NCI-H1436 (cell line): ENCODE results near the gene ANP32A.
"Not testable (repeated sequence)": the region's sequence is repeated elsewhere in the genome, so short reads cannot be mapped to it uniquely, and the experiment has no call there.

Experiments used
- DNase-seq: peaks from one replicate; lab custom pipeline; 2025; lab: John Stamatoyannopoulos, UW

The ANP32A gene

GRCh38 chr15:68820295-68821189, at the start of gene ANP32A:
Gene ANP32A, minus strand, starts transcription at chr15:68820895. Its CDS starts 144 bp downstream, at chr15:68820751.
- peak; percentile 92 for DNase-seq

GRCh38 chr15:68868296-68868695, 47.6 kb upstream of the ANP32A start:
- DNase-seq = no peak

- no peak for DNase-seq
Observed at GRCh38 chr15:68862415-68862814, 41.7 kb upstream of the ANP32A start.

GRCh38 chr15:68858666-68859065, 38.0 kb upstream of the ANP32A start:
- DNase-seq = not testable (repeated sequence)

- not testable (repeated sequence) for DNase-seq
Observed at GRCh38 chr15:68857443-68857842, 36.7 kb upstream of the ANP32A start.

- DNase-seq = no peak
Observed at GRCh38 chr15:68852461-68852860, 31.8 kb upstream of the ANP32A start.

GRCh38 chr15:68851971-68852370, 31.3 kb upstream of the ANP32A start:
- no peak for DNase-seq

- no peak for DNase-seq
Observed at GRCh38 chr15:68849497-68849896, 28.8 kb upstream of the ANP32A start.

GRCh38 chr15:68846851-68847439, 26.2 kb upstream of the ANP32A start:
- no peak for DNase-seq

GRCh38 chr15:68844856-68845550, 24.3 kb upstream of the ANP32A start:
- DNase-seq = no peak

GRCh38 chr15:68843425-68844311, 23.0 kb upstream of the ANP32A start:
- DNase-seq = no peak

- no peak for DNase-seq
Observed at GRCh38 chr15:68842958-68843357, 22.3 kb upstream of the ANP32A start.

- no peak for DNase-seq
Observed at GRCh38 chr15:68834346-68834745, 13.7 kb upstream of the ANP32A start.

GRCh38 chr15:68833700-68834331, 13.1 kb upstream of the ANP32A start:
- no peak for DNase-seq

- no peak for DNase-seq
Observed at GRCh38 chr15:68830141-68830785, 9.6 kb upstream of the ANP32A start.

GRCh38 chr15:68829068-68829467, 8.4 kb upstream of the ANP32A start:
- DNase-seq = no peak

- DNase-seq = no peak
Observed at GRCh38 chr15:68823561-68823960, 2.9 kb upstream of the ANP32A start.

- no peak for DNase-seq
Observed at GRCh38 chr15:68822818-68823217, 2.1 kb upstream of the ANP32A start.

GRCh38 chr15:68821841-68822381, 1.2 kb upstream of the ANP32A start:
- DNase-seq = no peak

GRCh38 chr15:68821190-68821840, 620 bp upstream of the ANP32A start:
- DNase-seq = no peak
